Left hindlimb (tissue), 1 donor: Measurements from ENCODE around the gene AP4M1.
"Not testable (repeated sequence)": the region's sequence is repeated elsewhere in the genome, so short reads cannot be mapped to it uniquely, and the experiment has no call there.

Source experiments
- DNase-seq: peaks from one replicate; pipeline ENCODE4 v3.0.0-alpha.2; 2018

AP4M1 gene

GRCh38 chr7:100132697-100133151 is 31.3 kb downstream of the AP4M1 start:
- peak; percentile 59 for DNase-seq

GRCh38 chr7:100137851-100138760 is 36.7 kb downstream of the AP4M1 start:
- DNase-seq: no peak

GRCh38 chr7:100141555-100141949 is 40.1 kb downstream of the AP4M1 start:
- peak; percentile 11 for DNase-seq

GRCh38 chr7:100142461-100142860 is 41.0 kb downstream of the AP4M1 start:
- DNase-seq: peak; percentile 6

DNA sequence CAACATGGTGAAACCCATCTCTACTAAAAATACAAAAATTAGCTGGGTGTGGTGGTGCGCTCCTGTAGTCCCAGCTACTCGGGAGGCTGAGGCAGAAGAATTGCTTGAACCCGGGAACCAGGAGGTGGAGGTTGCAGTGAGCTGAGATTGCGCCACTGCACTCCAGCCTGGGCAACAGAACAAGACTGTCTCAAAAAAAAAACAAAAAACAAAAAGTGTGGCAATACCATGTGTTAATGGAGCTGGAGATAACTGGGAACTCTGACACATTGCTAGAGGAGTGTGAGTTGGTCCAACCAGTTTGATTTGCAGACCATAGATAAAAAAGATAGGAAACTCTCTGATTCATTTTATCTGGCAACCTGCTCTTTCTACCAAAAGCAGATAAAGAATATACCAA is 44.9 kb downstream of the AP4M1 start:
- not testable (repeated sequence) for DNase-seq

DNA sequence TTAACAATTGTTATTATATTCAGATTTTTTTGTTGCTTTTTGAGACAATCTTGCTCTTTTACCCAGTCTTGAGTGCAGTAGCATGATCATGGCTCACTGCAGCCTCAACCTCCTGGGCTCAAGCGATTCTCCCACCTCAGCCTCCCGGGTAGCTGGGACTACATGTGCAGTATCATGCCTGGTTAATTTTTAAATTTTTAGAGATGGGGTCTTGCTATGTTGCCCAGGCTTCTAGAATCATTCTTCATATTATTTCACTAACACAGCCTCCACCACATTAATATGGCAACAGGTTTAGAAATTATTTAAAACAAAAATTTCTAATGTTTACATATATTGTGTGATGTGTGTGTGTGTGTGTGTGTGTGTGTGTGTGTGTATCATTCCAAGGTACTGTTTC is 45.8 kb downstream of the AP4M1 start:
- peak; percentile 14 for DNase-seq

DNA sequence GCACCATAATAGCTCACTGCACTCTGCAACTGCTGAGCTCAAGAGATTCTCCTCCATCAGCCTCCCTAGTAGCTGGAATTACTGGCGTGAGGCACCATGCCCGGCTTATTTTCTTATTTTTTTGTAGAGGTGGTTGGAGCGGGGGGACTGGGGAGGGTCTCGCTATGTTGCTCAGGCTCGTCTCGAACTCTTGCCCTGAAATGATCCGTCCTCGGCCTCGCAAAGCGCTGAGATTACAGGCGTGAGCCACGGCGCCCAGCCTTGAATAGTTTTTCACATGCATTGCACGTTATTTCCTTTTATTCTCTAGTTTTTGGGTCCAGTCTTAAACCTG is 46.7 kb downstream of the AP4M1 start:
- no peak for DNase-seq

DNA sequence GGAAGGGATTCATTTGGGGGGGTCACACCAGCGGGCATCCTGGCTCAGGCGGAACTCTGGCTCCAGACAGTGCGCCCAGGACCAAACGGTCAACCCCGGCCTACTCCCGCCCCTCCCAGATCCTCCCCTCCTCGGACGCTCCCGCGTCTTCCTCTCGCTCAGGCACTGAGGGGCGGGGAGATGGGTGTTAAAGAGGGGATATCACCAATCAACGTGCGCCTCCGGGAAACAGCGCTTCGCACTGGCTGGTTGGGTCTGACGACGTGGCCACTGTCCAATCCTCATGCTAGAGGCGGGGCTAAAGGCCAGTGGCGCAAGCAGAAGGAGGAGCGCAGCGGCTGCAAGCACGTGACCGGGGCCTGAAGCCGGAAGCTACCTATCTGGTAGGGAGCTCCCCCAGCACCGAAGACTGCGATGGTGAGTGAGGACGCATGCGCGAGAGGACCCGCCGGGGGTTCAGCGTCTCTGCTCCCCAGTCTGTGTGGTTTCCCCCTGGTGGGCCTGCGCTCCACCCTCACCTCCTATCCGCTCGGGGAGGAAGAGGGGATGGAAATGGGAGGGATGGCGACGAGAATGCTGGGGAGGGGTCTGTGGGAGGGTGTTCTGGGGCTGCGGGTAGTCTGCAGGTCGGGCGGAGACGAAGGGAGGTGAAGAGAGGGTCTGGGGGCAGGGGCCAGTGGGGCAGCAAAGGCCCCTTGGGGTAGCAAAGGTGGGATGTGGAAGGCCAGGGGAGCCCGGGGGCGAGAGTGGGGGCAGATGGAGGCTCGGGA is 47.3 kb downstream of the AP4M1 start, which contains the start of gene LAMTOR4:
Gene LAMTOR4 (plus strand): TSS at position 360 of the 770 bp plus-strand sequence. CDS start 55 bp downstream, at position 415.
- peak; percentile 99 for DNase-seq

GRCh38 chr7:100152404-100152803 is 51.0 kb downstream of the AP4M1 start:
- DNase-seq: peak; percentile 2

DNA sequence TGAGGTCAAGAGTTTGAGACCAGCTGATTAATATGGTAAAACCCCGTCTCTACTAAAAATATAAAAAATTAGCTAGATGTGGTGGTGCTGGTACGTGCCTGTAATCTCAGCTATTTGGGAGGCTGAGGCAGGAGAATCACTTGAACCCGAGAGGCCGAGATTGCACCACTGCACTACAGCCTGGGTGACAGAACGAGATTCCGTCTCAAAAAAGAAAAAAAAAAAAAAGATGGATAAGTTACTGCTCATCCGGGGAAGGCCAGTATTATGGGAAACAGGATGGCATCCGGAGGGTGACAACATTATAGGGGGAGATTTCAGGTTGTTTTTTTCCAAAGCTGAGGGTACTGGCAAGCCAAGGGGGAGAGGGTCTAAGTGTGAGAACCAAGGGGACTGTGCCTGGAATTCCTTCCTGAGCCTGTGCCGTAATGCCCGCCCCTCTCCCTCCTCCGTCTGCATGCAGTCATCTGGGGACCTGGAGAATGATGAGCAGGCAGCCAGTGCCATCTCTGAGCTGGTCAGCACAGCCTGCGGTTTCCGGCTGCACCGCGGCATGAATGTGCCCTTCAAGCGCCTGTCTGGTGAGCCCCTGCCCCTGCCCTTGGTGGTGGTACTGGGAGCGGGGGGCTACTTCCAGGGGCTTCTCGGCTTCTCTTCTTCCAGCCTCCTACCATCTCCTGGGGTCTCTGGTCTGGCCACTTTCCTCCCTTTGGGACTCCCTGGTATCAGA is 51.7 kb downstream of the AP4M1 start:
- peak; percentile 8 for DNase-seq

DNA sequence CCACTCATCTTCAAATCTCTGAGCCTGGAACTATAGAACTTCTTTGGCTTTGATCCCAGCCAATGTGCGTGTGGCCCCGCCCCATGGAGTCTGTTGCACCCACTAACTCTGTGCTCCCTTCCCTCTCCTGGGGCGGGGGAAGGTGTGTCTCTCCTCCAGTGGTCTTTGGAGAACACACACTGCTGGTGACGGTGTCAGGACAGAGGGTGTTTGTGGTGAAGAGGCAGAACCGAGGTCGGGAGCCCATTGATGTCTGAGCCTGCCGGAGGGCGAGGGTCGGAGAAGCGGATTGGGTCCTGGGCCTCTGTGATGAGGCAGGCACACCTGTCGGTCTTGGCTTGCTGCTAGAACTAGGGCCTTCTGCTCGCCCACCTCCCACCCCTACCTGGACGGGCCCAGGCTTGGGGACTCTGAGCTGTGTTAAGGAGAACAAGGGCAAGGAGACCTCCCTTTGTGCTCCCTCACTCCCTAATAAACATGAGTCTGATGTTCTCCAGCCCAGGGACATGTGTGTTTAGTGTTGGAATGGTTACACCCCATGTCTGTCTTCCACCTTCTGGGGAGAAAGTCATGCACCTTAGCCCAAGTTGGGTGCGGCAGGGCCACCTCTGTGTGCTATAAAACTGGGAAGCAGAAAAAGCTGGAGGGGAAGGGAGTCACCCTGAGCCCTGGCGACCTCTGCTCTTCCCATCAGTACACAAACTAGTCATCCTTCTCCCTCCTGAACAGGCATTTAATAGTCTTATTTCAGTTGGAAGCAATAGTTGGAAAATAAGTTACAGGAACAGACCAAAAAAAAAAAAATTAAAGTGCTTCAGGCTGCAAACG is 52.5 kb downstream of the AP4M1 start:
- DNase-seq: peak; percentile 30

GRCh38 chr7:100154651-100155491 is 53.4 kb downstream of the AP4M1 start:
- DNase-seq: peak; percentile 25

DNA sequence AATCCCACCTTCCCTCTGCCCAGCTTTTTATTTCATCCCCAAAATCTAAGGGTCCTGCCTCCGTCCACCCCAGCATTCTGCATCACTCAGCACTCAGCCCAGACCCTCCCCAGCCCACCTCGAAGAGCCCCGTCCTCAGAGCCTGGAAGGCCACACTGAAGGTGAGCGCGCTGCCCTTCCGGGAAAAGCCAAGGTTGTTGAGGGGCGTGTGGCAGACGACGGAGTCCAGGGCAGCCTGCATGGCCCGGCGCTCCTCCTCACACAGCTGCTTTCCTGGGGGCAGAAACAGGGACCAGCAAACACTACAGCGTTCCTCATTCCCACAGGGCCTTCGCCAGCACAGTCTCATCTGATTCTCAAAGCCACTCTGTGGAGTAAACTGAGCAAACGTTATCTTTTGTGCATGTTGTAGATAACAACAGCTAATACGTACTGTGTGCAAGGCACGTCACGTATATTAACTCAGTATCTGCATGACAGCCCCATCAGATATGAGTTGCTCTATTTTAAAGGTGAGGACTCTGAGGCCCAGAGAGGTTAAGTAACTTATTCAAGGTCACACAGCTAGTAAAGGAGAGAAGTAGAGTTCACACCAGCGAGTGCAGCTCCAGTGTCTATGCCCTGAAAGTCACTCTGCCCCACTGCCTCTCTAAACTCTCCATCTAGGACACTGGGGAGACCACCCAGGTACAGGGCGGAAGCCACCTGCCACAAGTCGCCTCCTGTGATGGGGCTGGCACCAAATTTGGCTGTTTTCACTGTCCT is 54.3 kb downstream of the AP4M1 start:
- DNase-seq: peak; percentile 16

DNA sequence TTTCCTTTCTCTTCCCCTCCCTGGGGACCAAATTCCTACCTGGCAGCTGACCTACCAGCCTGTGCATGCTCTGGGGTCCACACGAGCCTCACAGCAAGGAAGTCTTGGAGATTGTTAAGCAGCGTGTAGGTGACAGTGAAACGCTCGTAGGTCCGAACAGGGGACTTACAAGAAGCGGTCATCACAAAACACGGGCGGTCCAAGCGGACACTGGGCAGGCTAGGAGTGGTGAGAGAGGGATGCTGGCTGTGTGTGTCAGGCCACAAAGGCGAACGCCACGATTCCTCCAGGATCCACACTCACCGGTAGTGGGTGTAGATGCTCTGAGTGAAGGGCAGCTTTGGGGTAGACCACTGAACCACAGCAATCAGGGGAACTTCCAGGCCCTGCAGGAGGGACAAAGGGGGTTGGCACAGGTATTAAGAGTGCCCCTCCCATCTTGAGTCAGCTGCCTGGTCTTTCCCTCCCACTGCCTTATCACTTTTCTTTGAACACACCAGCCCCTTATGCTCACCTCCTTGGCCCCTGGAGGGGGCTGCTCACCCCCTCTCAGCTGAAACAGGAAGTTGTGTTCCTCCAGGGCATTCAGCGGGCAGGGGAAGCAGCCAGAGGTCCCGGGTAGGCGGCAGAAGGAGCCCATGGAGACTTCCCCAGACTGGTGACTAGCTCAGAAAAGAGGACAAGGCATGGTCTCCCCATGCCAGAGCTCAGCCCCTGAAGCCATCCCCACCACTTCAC is 55.1 kb downstream of the AP4M1 start:
- DNase-seq: peak; percentile 23

DNA sequence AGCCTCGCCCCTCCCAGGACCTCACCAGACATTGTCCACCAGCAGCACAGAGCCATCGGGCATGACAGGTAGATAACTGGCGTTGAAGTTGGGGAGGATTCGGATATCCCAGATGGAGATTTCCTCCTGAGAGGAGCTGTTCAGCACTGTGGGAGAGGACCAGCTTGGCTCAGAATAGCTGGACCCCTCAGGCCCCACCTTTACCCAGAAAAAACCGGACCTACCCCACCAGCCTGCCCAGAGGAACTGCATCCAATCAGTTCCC is 55.6 kb downstream of the AP4M1 start:
- no peak for DNase-seq

DNA sequence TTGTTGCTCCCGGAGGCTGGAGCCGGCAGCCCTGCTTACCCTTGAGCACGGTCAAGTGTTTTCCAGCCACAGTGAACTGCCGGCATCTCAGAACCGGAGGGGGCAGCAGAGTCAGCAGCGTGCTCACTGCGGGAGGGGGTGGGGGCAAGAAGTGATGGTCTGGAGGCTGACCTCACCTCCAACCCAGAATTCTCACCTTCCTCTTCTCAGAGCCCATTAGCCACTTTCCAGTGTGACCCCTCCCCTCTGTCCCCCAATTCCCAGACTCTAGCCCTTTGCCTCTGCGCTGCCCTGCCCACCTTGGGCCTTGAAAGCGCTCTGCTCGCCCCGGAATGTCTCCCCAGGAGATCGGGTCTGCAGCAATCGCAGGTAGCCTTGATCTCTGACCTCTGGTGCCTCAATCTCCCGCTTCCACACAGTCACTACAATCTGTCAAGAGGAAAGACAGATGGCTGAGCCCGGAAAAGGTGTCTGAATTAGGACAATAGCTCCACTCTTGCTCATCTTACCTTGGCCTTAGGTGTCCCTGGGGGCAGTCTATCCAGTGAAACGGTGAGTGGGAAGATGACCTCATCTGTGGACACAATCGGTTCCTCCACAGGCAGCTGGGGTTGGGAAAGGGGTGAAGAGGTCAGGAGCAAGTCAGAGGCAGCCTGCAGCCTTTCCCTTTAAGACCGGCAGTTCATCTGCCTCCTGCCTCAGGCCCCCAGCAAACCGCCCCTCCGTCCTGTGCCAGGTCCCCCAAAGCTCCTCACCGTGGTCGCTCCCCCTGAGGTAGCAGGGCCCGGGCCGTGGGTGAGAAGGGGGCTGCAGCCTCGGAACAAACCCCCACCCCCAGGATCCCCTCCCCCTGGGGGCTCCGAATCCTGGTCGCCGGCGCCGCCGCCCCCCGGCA is 56.1 kb downstream of the AP4M1 start:
- DNase-seq: peak; percentile 37
